Astrocyte (in vitro differentiated cells and primary cell): ENCODE data around the gene KIAA1210. TPM values are rescaled to one million over a fixed set of nuclear protein-coding genes. Genes with fewer than 3 reads are reported as not detected.

Source experiments
- DNase-seq: peaks from one replicate; pipeline ENCODE4 v3.0.0-alpha.2; 2010; ENCODE audit warnings: low read depth
- FAIRE-seq: peaks from 2 replicates; lab custom pipeline; 2011; peaks lifted over from hg19 to GRCh38; lab: Jason Lieb, UNC
- H2AFZ ChIP-seq: 2 replicates; pipeline ENCODE4 v1.6.0; 2012; ENCODE audit warnings: low read depth, low read length, inconsistent platforms
- H3K27ac ChIP-seq: 2 replicates; pipeline ENCODE4 v1.5.1; 2011; ENCODE audit warnings: low read depth, low read length, inconsistent platforms
- H3K27me3 ChIP-seq: 2 replicates; pipeline ENCODE4 v1.6.0; 2011; ENCODE audit warnings: low read length, inconsistent platforms; ENCODE audit not compliant: insufficient read depth
- H3K36me3 ChIP-seq: 2 replicates; pipeline ENCODE4 v1.5.1; 2011; ENCODE audit warnings: low read length, inconsistent platforms; ENCODE audit not compliant: insufficient read depth
- H3K4me1 ChIP-seq: 2 replicates; pipeline ENCODE4 v1.5.1; 2011; ENCODE audit warnings: low read length, inconsistent platforms; ENCODE audit not compliant: insufficient read depth
- H3K4me2 ChIP-seq: 2 replicates; pipeline ENCODE4 v1.6.0; 2012; ENCODE audit warnings: low read length, inconsistent platforms
- H3K4me3 ChIP-seq: 2 replicates; pipeline ENCODE4 v1.5.1; 2011; ENCODE audit warnings: low read depth, mild to moderate bottlenecking, low read length, inconsistent platforms; ENCODE audit not compliant: insufficient read depth
- H3K79me2 ChIP-seq: 2 replicates; pipeline ENCODE4 v1.6.0; 2012; ENCODE audit warnings: mild to moderate bottlenecking, low read length, inconsistent platforms; ENCODE audit not compliant: insufficient read depth
- H3K9ac ChIP-seq: 2 replicates; pipeline ENCODE4 v1.6.0; 2012; ENCODE audit warnings: mild to moderate bottlenecking, low read length, inconsistent platforms
- H3K9me3 ChIP-seq: 2 replicates; pipeline ENCODE4 v1.5.1; 2012; ENCODE audit warnings: low read depth, mild to moderate bottlenecking, low read length, inconsistent platforms; ENCODE audit not compliant: insufficient read depth
- H4K20me1 ChIP-seq: 2 replicates; pipeline ENCODE4 v1.6.0; 2012; ENCODE audit warnings: low read length, inconsistent platforms; ENCODE audit not compliant: insufficient read depth
- H3K27ac Mint-ChIP-seq: one replicate; pipeline ENCODE4 v1.8.0; 2021; ENCODE audit warnings: mild to moderate bottlenecking, mixed read lengths; ENCODE audit not compliant: unreplicated experiment
- H3K27me3 Mint-ChIP-seq: one replicate; pipeline ENCODE4 v1.8.0; 2021; ENCODE audit warnings: low read depth, mixed read lengths; ENCODE audit not compliant: unreplicated experiment
- H3K36me3 Mint-ChIP-seq: one replicate; pipeline ENCODE4 v1.8.0; 2021; ENCODE audit warnings: low read depth, mixed read lengths; ENCODE audit not compliant: unreplicated experiment
- H3K4me1 Mint-ChIP-seq: one replicate; pipeline ENCODE4 v1.8.0; 2021; ENCODE audit warnings: low read depth, mixed read lengths; ENCODE audit not compliant: unreplicated experiment
- H3K4me3 Mint-ChIP-seq: one replicate; pipeline ENCODE4 v1.8.0; 2021; ENCODE audit warnings: mild to moderate bottlenecking, moderate library complexity, mixed read lengths; ENCODE audit not compliant: unreplicated experiment
- H3K9me3 Mint-ChIP-seq: one replicate; pipeline ENCODE4 v1.8.0; 2021; ENCODE audit warnings: mild to moderate bottlenecking, mixed read lengths; ENCODE audit not compliant: unreplicated experiment
- EZH2 ChIP-seq: IDR thresholded peaks from 2 replicates; pipeline ENCODE4 v1.6.1; 2012; ENCODE audit warnings: mild to moderate bottlenecking, low read length, inconsistent platforms; ENCODE audit not compliant: insufficient read depth
- total RNA-seq: library from RNA; stranded (reverse); gene quantifications from 2 replicates; pipeline ENCODE4 v1.2.1, GENCODE V29; 2021
- TF ChIP-seq, protein P1 (sequence below): IDR thresholded peaks from 2 replicates; pipeline ENCODE4 v1.5.1; 2011; ENCODE audit warnings: low read depth, mild to moderate bottlenecking, inconsistent platforms, low read length, moderate library complexity; ENCODE audit not compliant: insufficient read depth

Gene KIAA1210
- total RNA-seq, 1 donor from 2014 or later: not detected

- Histone ChIP-seq H3K9ac (no peak overlapping the region), H3K36me3 (no peaks in the 10 kb centered on the region), H3K79me2 (no peaks in the 10 kb centered on the region), H3K27ac (no peak overlapping the region), H3K4me1 (no peaks in the 10 kb centered on the region), H2AFZ (no peak overlapping the region), H3K4me3 (no peak overlapping the region), H3K9me3 (no peaks in the 10 kb centered on the region), H3K4me2 (no peak overlapping the region), H3K27me3 (peaks cover 3% of the 10 kb centered on the region), H4K20me1 (no peaks in the 10 kb centered on the region)
- Mint-ChIP-seq H3K27ac (no peak overlapping the region), H3K36me3 (no peaks in the 10 kb centered on the region), H3K9me3 (no peaks in the 10 kb centered on the region), H3K4me3 (no peak overlapping the region), H3K27me3 (peaks cover 15% of the 10 kb centered on the region), H3K4me1 (no peaks in the 10 kb centered on the region)
- DNase-seq (no peak), FAIRE-seq (no peak)
- TF ChIP-seq, protein P1, sequence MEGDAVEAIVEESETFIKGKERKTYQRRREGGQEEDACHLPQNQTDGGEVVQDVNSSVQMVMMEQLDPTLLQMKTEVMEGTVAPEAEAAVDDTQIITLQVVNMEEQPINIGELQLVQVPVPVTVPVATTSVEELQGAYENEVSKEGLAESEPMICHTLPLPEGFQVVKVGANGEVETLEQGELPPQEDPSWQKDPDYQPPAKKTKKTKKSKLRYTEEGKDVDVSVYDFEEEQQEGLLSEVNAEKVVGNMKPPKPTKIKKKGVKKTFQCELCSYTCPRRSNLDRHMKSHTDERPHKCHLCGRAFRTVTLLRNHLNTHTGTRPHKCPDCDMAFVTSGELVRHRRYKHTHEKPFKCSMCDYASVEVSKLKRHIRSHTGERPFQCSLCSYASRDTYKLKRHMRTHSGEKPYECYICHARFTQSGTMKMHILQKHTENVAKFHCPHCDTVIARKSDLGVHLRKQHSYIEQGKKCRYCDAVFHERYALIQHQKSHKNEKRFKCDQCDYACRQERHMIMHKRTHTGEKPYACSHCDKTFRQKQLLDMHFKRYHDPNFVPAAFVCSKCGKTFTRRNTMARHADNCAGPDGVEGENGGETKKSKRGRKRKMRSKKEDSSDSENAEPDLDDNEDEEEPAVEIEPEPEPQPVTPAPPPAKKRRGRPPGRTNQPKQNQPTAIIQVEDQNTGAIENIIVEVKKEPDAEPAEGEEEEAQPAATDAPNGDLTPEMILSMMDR: no peak
- no peak for TF ChIP-seq EZH2
Measured at GRCh38 chrX:119082278-119082677, 45.3 kb downstream of the KIAA1210 start.

DNA sequence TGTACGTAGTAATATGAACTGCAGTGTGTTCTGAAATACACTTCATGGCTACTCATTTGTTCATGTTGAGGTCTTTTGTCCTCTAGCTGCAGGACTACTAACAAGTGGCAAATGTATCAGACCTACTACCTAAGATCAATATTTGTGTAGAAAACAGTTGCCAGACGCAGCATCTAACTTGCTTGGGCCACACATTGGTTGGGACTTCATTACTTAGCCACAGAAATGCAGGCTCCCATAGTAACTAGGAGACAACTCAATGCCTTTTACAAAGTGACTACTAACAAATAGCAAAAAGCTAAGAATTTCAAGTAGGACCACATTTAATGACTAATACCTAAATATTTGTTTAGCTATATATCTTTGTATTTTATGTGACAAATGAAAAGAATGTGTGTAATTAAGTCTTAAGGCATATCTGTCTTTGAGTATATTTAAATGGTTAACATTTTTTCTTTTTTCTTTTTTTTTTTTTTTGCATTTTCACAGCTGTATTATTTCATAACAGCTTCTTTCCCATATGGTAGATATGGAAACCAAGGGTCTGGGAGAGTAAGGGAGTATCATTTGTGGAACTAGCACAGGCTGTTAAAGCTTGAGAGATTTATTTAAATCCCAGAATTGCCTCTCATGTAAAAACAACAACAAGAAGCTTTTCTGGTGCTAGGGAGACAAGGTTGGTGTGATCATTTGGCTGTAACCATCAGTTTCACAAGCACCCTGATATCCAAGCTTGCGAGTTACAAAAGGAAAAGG, 52.2 kb downstream of the KIAA1210 start:
- TF ChIP-seq, protein P1: no peak
- no peak for TF ChIP-seq EZH2
- Histone ChIP-seq H3K4me3 (no peak overlapping the region), H3K27ac (no peak overlapping the region), H3K36me3 (no peaks in the 10 kb centered on the region), H3K79me2 (no peaks in the 10 kb centered on the region), H3K9ac (no peak overlapping the region), H3K4me1 (no peaks in the 10 kb centered on the region), H4K20me1 (no peaks in the 10 kb centered on the region), H2AFZ (no peak overlapping the region), H3K9me3 (no peaks in the 10 kb centered on the region), H3K27me3 (peaks cover 3% of the 10 kb centered on the region), H3K4me2 (no peak overlapping the region)
- Mint-ChIP-seq H3K4me1 (no peaks in the 10 kb centered on the region), H3K27me3 (peaks cover 19% of the 10 kb centered on the region), H3K9me3 (no peaks in the 10 kb centered on the region), H3K4me3 (no peak overlapping the region), H3K36me3 (peaks cover 2% of the 10 kb centered on the region), H3K27ac (no peak overlapping the region)
- no peak for DNase-seq
- no peak for FAIRE-seq

DNA sequence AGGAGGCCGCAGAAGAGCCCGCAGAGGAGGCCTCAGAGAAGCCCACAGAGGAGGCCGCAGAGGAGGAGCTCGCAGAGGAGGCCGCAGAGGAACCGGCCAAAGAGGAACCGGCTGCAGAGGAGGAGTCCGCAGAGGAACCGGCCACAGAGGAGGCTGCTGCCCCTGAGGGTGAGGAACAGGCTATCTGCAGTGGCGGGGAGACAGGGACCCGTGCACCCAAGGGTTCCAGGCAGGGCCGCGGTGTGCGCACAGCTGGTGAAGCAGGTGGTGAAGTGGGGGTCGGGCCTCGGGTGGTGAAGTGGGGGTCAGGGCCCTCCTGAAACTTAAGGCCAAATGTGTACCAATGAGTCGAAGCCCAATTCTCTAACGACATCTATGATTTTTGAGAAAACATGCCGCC, 53.7 kb downstream of the KIAA1210 start:
- no peak for FAIRE-seq
- no peaks in the 10 kb centered on the region for H3K4me1 ChIP-seq
- no peaks in the 10 kb centered on the region for H3K79me2 ChIP-seq

More for the DNA sequence above, 53.7 kb downstream of the KIAA1210 start:
- Histone ChIP-seq H3K36me3 (no peaks in the 10 kb centered on the region), H3K9me3 (no peaks in the 10 kb centered on the region), H4K20me1 (no peaks in the 10 kb centered on the region), H3K4me2 (no peak overlapping the region), H3K9ac (no peak overlapping the region), H2AFZ (no peak overlapping the region), H3K4me3 (no peak overlapping the region), H3K27ac (no peak overlapping the region), H3K27me3 (no peaks in the 10 kb centered on the region)
- Mint-ChIP-seq H3K9me3 (no peaks in the 10 kb centered on the region), H3K4me3 (no peak overlapping the region), H3K36me3 (peaks cover 2% of the 10 kb centered on the region), H3K27ac (no peak overlapping the region), H3K4me1 (no peaks in the 10 kb centered on the region), H3K27me3 (peaks cover 4% of the 10 kb centered on the region)
- TF ChIP-seq EZH2: no peak
- TF ChIP-seq, protein P1: no peak
- no peak for DNase-seq
